K562 (cell line): ENCODE measurements around the gene PHPT1.

Source experiments
- CBX5 ChIP-seq: IDR thresholded peaks from 2 replicates; pipeline ENCODE4 v1.6.1; 2014; ENCODE audit warnings: low read depth, borderline replicate concordance
- CTCF ChIP-seq, 3 experiments: IDR thresholded peaks in 2 of 3; conservative IDR thresholded peaks in 1 of 3; 2 replicates each; pipeline ENCODE4 v1.5.1; 2011 to 2012; ENCODE audit warnings: low read length in 3 of 3, mild to moderate bottlenecking in 3 of 3, control low read depth in 2 of 3, improper control_type of control experiment in 1 of 3, inconsistent platforms in 1 of 3, low read depth in 1 of 3, mixed read lengths in 1 of 3, moderate library complexity in 1 of 3; ENCODE audit not compliant: insufficient read depth in 2 of 3
- FOXJ2 ChIP-seq: fragments of 200-800 bp; sonication (Bioruptor generic); IDR thresholded peaks from 2 replicates; pipeline ENCODE4 v1.6.1; 2016; ENCODE audit warnings: missing genetic modification characterization, missing compliant biosample characterization
- KLF16 ChIP-seq: IDR thresholded peaks from 2 replicates; pipeline ENCODE4 v1.6.1; 2016; ENCODE audit warnings: antibody characterized with exemption
- ZBTB11 ChIP-seq, 3 experiments: fragments of 200-800 bp in 1 of 3; fragments of 250-450 bp in 1 of 3; fragments of 450-650 bp in 1 of 3; sonication (Bioruptor Pico) in 1 of 3; sonication (Bioruptor generic) in 1 of 3; formaldehyde crosslinking in 1 of 3; IDR thresholded peaks; 2 replicates each; pipeline versions ENCODE4 v1.6.1 to v1.8.0; 2016 to 2022; ENCODE audit warnings: mild to moderate bottlenecking in 2 of 3, missing genetic modification characterization in 2 of 3, missing compliant biosample characterization in 1 of 3, moderate library complexity in 1 of 3
- ZNF277 ChIP-seq: fragments of 250-450 bp; sonication (Bioruptor Pico); IDR thresholded peaks from 2 replicates; pipeline ENCODE4 v1.8.0; 2022; ENCODE audit warnings: inconsistent platforms, mild to moderate bottlenecking, moderate library complexity, borderline replicate concordance
- ZNF324 ChIP-seq: fragments of 250-450 bp; sonication (Bioruptor Pico); IDR thresholded peaks from 2 replicates; pipeline ENCODE4 v1.4.0; 2020; ENCODE audit warnings: mild to moderate bottlenecking

GRCh38 chr9:136890661-136891060 is 41.5 kb downstream of the PHPT1 start:
- TF ChIP-seq ZNF277 (CRISPR knock-in tag) = no peak
- TF ChIP-seq ZBTB11 (CRISPR knock-in tag; IDR thresholded peaks at IDR 0.05) = no peak
- TF ChIP-seq CTCF (IDR thresholded peaks at IDR 0.05 in 2 of 3, conservative IDR thresholded peaks at IDR 0.05 in 1 of 3; ENCODE audit: insufficient read depth in 2 of 3, low read depth in 1 of 3, low read length in 3 of 3) = no peak
- TF ChIP-seq CBX5 = no peak
- no peak for TF ChIP-seq ZNF324 (CRISPR knock-in tag)
- TF ChIP-seq FOXJ2 = no peak
- no peak for TF ChIP-seq KLF16
